ENCODE measurements around the gene GRID1.

DNA sequence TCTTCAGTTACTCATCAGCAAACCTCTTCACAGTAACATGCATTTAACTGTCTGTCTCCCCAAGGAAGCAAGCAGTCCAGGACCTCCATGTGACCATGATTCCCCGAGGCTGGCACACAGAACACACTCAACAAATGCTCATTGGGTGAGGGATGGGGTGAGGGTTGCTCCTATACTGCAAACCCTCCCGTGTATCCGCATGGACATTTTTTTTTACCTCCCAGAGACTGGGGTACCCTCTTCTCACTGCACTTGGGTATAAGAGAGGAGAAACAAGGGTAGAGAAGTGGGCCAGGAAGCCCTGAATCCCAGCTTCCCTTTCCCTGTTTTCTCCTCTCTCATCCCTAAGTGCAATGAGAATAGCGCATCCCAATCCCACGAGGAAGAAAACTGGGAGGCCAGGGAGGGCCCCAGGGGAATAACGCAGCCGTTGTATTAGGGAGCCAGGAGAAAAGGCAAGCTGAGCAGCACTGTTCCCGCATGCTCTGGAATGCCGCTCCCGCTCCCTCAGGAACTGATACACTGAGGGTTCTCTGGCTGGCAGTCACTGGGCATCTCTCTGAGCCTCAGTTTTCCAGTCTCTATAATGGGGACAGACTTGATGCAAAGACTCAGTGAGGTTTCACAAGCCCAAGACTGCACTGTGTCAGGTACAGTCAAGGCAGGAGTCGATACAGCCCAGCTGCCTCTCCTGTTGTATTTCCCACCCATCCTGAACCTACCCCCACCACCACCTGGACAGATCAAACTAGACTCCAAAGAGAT lies 134.6 kb downstream of the GRID1 start:
- TF ChIP-seq JUN (CRISPR knock-in tag; IDR thresholded peaks at IDR 0.05) (no peak), CREB1 (CRISPR knock-in tag; IDR thresholded peaks at IDR 0.05) (no peak), TEAD4 (CRISPR knock-in tag; IDR thresholded peaks at IDR 0.05) (no peak), FOXJ3 (CRISPR knock-in tag; IDR thresholded peaks at IDR 0.05; ENCODE audit: borderline replicate concordance) (no peak), EMX1 (CRISPR knock-in tag; IDR thresholded peaks at IDR 0.05) (no peak), SP1 (CRISPR knock-in tag; conservative IDR thresholded peaks at IDR 0.05) (no peak), CREM (CRISPR knock-in tag; IDR thresholded peaks at IDR 0.05) (no peak)
- TF ChIP-seq, protein P1, sequence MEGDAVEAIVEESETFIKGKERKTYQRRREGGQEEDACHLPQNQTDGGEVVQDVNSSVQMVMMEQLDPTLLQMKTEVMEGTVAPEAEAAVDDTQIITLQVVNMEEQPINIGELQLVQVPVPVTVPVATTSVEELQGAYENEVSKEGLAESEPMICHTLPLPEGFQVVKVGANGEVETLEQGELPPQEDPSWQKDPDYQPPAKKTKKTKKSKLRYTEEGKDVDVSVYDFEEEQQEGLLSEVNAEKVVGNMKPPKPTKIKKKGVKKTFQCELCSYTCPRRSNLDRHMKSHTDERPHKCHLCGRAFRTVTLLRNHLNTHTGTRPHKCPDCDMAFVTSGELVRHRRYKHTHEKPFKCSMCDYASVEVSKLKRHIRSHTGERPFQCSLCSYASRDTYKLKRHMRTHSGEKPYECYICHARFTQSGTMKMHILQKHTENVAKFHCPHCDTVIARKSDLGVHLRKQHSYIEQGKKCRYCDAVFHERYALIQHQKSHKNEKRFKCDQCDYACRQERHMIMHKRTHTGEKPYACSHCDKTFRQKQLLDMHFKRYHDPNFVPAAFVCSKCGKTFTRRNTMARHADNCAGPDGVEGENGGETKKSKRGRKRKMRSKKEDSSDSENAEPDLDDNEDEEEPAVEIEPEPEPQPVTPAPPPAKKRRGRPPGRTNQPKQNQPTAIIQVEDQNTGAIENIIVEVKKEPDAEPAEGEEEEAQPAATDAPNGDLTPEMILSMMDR (IDR thresholded peaks at IDR 0.05), result no peak
- TF ChIP-seq, protein P2, sequence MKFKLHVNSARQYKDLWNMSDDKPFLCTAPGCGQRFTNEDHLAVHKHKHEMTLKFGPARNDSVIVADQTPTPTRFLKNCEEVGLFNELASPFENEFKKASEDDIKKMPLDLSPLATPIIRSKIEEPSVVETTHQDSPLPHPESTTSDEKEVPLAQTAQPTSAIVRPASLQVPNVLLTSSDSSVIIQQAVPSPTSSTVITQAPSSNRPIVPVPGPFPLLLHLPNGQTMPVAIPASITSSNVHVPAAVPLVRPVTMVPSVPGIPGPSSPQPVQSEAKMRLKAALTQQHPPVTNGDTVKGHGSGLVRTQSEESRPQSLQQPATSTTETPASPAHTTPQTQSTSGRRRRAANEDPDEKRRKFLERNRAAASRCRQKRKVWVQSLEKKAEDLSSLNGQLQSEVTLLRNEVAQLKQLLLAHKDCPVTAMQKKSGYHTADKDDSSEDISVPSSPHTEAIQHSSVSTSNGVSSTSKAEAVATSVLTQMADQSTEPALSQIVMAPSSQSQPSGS (CRISPR knock-in tag; IDR thresholded peaks at IDR 0.05; ENCODE audit: borderline replicate concordance, low read depth), result no peak
- TF ChIP-seq, protein P3, sequence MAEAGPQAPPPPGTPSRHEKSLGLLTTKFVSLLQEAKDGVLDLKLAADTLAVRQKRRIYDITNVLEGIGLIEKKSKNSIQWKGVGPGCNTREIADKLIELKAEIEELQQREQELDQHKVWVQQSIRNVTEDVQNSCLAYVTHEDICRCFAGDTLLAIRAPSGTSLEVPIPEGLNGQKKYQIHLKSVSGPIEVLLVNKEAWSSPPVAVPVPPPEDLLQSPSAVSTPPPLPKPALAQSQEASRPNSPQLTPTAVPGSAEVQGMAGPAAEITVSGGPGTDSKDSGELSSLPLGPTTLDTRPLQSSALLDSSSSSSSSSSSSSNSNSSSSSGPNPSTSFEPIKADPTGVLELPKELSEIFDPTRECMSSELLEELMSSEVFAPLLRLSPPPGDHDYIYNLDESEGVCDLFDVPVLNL (CRISPR knock-in tag; IDR thresholded peaks at IDR 0.05; ENCODE audit: borderline replicate concordance, low read depth), result no peak
- TF ChIP-seq, protein P4, sequence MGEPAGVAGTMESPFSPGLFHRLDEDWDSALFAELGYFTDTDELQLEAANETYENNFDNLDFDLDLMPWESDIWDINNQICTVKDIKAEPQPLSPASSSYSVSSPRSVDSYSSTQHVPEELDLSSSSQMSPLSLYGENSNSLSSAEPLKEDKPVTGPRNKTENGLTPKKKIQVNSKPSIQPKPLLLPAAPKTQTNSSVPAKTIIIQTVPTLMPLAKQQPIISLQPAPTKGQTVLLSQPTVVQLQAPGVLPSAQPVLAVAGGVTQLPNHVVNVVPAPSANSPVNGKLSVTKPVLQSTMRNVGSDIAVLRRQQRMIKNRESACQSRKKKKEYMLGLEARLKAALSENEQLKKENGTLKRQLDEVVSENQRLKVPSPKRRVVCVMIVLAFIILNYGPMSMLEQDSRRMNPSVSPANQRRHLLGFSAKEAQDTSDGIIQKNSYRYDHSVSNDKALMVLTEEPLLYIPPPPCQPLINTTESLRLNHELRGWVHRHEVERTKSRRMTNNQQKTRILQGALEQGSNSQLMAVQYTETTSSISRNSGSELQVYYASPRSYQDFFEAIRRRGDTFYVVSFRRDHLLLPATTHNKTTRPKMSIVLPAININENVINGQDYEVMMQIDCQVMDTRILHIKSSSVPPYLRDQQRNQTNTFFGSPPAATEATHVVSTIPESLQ (CRISPR knock-in tag; IDR thresholded peaks at IDR 0.05), result no peak

Data from WTC11 (cell line).